Inflammatory macrophage treated with lipopolysaccharide for 1 hour (primary cell): ENCODE results near the gene POC5.

Experiments used
- DNase-seq, 2 donors: peaks; one replicate each; pipeline ENCODE4 v3.0.0-alpha.2; 2020 to 2022

Gene POC5

DNA sequence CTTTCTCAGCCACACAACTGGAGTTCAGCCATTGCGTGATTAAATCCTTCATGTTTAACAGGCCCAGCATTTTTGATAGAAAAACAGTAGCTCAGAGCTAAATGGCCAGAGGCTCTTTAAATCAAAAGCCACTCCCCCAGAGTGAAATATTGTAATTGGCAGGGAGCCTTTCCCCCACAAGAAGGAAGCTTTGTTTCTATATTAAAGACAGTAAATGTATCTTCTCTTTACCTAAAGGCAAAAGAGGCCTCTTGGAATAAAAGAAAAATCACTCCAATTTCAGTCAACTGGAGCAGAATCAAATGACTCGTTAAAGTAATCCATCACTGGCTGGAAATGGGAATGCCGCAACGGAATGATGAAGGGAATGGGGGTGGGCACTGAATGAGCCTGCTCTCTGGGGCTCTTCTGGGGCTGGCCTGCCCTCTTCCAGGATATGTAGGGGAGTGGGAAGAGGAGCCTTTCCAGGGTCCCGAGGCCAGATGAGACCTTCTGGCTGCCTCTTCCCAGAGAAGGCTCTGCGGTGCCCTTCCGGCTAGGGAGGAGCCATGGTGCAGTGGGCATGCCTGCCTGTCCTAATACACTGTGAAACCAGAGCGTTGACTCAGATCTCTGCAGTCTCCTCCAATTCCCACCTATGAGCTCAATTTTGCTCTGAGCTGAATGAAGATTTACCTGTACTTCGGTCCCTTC lies 60.8 kb downstream of the POC5 start:
- peak; percentile 5 to 26 for DNase-seq

DNA sequence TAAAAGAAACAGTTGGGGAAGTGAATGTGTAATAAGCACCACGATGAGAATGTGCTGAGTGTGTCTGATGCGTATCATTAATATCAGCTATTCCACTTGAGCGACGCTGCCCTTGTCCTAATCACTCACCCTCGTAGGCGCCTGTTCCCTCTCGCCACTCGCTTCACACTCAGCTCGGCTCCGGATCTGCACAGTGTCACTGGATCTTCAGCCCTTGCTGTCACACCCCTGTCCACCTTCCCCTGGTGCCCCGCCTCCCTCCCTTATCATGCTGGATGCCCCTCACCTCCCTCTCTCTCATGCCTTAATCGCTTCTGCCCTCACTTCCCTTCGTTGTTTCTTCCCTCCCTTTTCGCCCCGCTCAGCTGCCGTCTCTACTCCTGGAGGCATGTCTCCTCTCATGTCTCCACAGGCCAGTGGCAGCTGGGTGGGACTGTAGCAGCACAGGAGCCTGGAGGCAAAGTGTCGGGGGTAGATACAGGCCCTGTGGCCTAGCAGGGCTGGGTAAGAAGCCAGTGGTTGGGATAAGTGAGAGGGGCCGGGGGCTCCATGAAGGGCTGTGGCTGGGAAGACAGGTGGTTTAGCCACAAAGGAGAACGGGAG lies 62.4 kb downstream of the POC5 start:
- no peak for DNase-seq

DNA sequence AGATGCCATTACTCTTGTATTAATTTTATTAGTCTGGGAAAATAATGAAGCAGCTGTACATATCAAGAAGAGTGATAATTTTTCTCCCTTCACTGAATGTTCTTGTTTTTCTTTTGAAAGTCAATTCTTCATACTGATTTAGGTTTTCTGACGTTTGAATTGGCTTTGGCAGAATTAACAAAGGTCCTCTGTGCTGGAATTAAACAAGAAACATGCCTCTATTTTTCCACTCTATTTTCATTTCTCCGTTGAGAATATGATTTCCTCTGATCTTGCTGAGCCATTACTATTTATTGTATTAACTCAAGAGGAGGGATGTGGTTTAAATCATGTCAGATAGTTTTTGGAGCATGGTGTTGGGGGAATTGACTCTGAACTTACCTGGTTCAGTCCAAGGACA lies 63.7 kb downstream of the POC5 start:
- no peak for DNase-seq

- no peak for DNase-seq
These were observed 65.5 kb downstream of the POC5 start for GRCh38 chr5:75651575-75652238.

- DNase-seq = no peak
These were observed 68.5 kb downstream of the POC5 start for GRCh38 chr5:75648712-75649111.

DNA sequence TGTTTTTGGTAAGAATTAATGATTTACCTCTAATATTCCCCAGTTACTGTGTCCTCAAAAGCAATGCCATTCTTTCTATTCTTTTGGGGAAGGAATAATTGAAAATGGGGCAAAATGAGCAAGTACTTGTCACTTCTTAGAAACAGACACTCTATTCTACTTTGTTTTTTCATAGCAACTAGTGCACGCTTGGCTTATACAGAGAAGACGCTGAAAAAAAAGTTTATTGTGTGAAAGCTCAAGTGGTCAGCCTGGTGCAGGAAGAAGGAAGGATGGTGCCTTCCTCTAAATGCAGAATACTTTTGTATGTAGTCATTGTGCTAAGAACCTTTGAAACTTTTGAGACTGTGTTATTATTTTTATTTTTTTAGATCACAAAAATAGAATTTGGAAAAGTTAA lies 76.4 kb downstream of the POC5 start:
- no peak for DNase-seq

DNA sequence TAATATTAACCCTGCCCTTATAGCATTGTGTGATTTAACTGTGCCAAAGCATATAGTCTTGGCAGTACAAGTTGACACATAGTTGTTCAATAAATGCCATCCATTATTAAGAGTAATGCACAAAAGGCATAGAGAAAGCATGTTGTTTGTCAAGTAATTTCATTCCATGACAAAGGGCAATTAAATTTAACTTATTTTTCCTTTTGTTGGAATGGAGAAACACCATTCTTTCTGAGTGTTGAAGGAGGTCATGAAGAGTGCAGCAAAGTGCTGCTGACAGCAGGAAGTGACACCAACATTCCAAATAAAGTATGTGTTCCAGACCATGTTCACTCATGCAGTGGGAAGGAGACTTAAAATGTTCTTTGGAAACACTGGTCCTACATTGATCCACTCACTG lies 76.8 kb downstream of the POC5 start:
- no peak for DNase-seq

DNA sequence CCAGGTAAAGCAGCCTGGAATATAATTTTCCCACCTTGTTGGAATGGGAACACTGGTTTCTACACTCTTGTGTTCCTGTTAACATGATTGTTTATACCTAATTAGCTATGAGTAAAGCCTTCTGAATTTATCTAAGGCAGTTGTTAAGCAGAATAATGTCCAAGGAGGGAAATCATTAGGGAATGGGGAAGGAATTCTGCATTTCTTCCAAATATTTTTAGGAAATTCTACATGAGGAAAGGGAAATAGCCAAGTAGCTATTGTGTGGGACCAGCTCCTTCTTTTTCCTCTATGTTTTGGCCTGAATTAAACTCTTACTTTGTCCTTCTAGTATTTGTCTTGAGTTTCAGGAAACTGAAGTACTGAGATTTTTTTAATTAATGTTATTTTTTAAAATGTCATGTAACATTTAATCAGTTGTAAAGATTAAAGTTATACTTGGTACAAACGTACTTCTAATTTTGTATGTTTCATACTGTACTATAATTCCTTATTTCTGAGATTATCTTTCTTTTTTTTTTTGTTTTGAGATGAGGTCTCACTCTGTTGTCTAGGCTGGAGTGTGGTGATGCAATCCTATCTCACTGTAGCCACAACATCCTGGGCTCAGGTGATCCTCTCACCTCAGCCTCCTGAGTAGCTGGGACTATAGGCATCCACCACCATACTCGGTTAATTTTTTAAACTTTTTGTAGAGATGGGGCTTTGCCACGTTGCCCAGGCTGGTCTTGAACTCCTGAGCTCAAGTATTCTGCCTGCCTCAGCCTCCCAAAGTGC lies 77.5 kb downstream of the POC5 start:
- DNase-seq = no peak

DNA sequence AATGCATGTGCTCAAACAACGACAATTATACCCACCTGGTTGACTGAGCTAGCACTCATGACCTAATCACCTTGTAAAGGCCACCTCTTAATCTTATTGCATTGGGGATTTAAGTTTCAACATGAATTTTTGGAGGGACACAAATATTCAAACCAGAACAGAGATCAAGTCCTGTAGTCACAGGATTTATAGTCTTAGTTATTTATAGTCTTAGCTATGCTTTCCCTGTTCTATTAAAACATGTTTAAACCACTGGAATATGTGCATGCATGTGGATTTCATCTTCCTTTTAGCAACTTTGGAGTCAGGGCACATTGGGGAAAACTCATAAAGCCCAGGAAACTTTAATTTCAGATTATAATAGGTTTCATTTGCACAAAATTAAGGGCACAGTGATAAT lies 79.3 kb downstream of the POC5 start:
- DNase-seq = no peak

DNA sequence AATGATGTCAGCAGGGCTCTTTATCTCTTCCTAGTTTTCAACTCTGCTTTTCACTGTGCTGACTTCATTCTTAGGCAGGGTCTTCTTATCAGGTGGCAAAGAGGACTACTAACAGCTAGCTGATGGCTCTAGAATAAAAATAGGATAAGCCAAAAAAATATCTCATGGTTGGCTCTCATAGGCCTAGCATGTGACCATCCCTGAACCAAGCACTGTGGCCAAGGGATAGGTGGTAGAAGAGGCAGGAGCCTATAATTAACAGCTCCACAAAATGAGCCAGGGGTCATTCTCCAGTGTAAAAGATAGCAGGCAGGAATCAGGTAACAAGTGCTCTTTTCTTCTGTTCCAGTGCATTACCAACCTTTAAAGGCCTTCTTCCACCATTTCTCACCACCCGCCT lies 84.9 kb downstream of the POC5 start:
- no peak for DNase-seq

GRCh38 chr5:75630875-75631274 lies 86.4 kb downstream of the POC5 start:
- no peak for DNase-seq

DNA sequence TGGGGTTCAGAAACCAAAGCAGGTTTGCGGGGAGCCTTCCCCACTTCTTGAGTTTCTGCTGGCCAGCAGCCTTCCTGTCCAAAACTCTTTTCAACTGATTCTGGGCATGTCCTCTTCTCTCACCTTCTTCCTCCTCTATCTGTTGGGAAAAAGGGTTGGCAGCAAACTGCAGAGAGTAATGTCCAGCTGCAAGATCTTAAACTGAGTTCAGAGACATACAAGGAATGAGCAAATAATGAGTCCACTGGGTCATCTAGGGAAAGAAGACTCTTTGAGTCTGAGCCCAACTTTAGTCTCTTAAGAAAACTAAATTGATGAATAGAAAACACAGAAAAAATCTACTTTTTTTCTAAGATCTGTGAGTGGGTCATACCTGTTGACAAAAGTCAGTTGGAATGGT lies 89.4 kb downstream of the POC5 start:
- no peak for DNase-seq

DNA sequence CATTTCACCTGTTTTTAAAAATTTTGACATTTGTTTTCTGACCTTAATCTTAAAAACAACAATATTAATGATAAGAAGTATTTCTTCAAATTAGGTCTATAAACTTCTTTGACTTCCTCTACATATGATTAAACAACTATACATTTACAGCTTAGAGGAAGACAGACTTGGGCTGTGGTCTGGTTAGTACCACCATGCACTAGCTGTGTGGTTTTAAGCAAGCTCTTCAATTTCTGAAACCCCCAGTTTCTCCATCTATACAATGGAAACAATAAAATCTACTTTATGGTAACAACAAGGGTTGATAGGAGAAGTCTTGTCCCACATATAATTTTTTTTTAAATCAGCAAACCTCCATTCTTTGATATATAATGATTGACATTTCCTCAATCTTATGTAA lies 90.3 kb downstream of the POC5 start:
- no peak for DNase-seq
